A549 (cell line): Measurements from ENCODE around the gene FOXJ3.

ENCODE experiments used
- EHMT2 ChIP-seq: fragments of 200-600 bp; sonication (generic); IDR thresholded peaks from 2 replicates; pipeline ENCODE4 v1.6.1; 2016; ENCODE audit warnings: antibody characterized with exemption, low read depth, mild to moderate bottlenecking, moderate library complexity
- EP300 ChIP-seq, 2 experiments: fragments of >200 bp; sonication (Bioruptor Twin); formaldehyde crosslinking; IDR thresholded peaks; 2 replicates in 1 of 2; 3 replicates in 1 of 2; pipeline ENCODE4 v1.6.1; 2016 to 2017
- ESRRA ChIP-seq: fragments of 150-350 bp; IDR thresholded peaks from 2 replicates; pipeline ENCODE4 v1.6.1; 2014; ENCODE audit warnings: mild to moderate bottlenecking, low read length, borderline replicate concordance
- FOSL2 ChIP-seq, 2 experiments: fragments of 450-650 bp in 1 of 2; fragments of >200 bp in 1 of 2; sonication (Bioruptor Twin) in 1 of 2; formaldehyde crosslinking; IDR thresholded peaks; 2 replicates each; pipeline versions ENCODE4 v1.5.0 to v1.6.1; 2016 to 2020; ENCODE audit warnings: mild to moderate bottlenecking in 1 of 2, moderate library complexity in 1 of 2
- JUNB ChIP-seq: fragments of >200 bp; sonication (Bioruptor Twin); formaldehyde crosslinking; IDR thresholded peaks from 2 replicates; pipeline ENCODE4 v1.6.1; 2016
- MAFK ChIP-seq: fragments of 450-650 bp; IDR thresholded peaks from 2 replicates; pipeline ENCODE4 v1.6.1; 2014; ENCODE audit not compliant: partially characterized antibody
- POLR2A ChIP-seq: IDR thresholded peaks from 2 replicates; pipeline ENCODE4 v1.6.1; 2012; ENCODE audit warnings: mild to moderate bottlenecking, low read length
- TF ChIP-seq, protein P1 (sequence below): fragments of >200 bp; sonication (Bioruptor Twin); formaldehyde crosslinking; IDR thresholded peaks from 3 replicates; pipeline ENCODE4 v1.5.1; 2016

DNA sequence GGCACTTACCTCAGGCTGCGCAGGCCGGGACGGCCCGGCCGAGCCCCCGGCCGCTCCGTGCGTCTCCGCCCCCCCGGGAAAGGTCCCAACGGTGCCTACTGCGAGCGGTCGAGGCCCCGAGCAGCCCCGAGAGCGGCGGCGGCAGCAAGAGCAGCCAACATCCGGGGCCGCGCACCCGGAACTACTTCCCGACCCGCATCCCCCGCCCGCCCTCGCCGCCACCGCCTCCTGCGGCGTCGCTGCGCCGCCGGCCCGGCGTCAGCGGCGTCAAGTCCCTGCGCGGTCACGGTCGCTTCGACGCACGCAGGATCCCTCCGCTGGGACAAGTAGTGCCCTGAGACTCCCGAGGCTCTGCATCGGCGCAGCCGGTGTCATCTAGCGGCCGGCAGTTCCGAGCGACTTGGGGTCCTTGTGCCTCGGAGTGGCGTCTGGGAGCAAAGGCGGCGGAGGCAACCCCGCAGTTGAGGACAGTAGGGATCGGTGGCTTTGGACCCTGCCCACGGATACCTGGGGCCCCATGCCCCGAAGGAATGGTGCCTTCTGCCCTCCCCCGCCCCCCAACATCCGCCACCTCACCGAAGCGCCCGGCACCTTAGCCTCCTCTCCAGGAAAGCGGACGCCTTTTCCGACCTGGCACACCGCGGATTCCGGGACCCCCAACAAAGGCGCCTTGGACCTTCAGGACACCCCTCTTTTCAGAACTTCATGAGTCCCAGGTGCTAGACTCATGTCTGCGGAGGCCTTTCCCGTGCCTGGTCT lies at the start of gene FOXJ3:
- TF ChIP-seq EP300 (IDR thresholded peaks at IDR 0.05) = no peak
- TF ChIP-seq, protein P1, sequence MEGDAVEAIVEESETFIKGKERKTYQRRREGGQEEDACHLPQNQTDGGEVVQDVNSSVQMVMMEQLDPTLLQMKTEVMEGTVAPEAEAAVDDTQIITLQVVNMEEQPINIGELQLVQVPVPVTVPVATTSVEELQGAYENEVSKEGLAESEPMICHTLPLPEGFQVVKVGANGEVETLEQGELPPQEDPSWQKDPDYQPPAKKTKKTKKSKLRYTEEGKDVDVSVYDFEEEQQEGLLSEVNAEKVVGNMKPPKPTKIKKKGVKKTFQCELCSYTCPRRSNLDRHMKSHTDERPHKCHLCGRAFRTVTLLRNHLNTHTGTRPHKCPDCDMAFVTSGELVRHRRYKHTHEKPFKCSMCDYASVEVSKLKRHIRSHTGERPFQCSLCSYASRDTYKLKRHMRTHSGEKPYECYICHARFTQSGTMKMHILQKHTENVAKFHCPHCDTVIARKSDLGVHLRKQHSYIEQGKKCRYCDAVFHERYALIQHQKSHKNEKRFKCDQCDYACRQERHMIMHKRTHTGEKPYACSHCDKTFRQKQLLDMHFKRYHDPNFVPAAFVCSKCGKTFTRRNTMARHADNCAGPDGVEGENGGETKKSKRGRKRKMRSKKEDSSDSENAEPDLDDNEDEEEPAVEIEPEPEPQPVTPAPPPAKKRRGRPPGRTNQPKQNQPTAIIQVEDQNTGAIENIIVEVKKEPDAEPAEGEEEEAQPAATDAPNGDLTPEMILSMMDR = no peak
- no peak for TF ChIP-seq FOSL2 (IDR thresholded peaks at IDR 0.05)
- TF ChIP-seq FOSL2 (CRISPR knock-in tag; IDR thresholded peaks at IDR 0.05) = no peak; the same call in 1 of the 2 replicates
- no peak for TF ChIP-seq JUNB
- TF ChIP-seq EHMT2 = no peak
- no peak for TF ChIP-seq MAFK
- peak; percentile 49 for TF ChIP-seq POLR2A
- no peak for TF ChIP-seq ESRRA
